ENCODE measurements around the gene SLC6A19.

GRCh38 chr5:1179383-1179715, 22.0 kb upstream of the SLC6A19 start:
- TF ChIP-seq GATA3 (IDR thresholded peaks at IDR 0.05; ENCODE audit: low read depth, low read length) (no peak), GATA2 (IDR thresholded peaks at IDR 0.05; ENCODE audit: low read depth, low read length) (no peak)
